Kidney (tissue), 14 donors: ENCODE data around the gene OSBPL8. TPM values are rescaled to one million over a fixed set of nuclear protein-coding genes. Genes with fewer than 3 reads are reported as not detected.
"Not testable (repeated sequence)": the region's sequence is repeated elsewhere in the genome, so short reads cannot be mapped to it uniquely, and the experiment has no call there.

ENCODE experiments used
- DNase-seq, 5 donors: peaks; one replicate each; pipeline ENCODE4 v3.0.0-alpha.2; 2013 to 2020
- FAIRE-seq: peaks from 2 replicates; lab custom pipeline; 2012; peaks lifted over from hg19 to GRCh38; lab: Jason Lieb, UNC
- H3K27ac ChIP-seq, 2 donors: one replicate each; pipeline ENCODE4 v1.7.0; 2013; ENCODE audit warnings: low read depth in 2 of 2, low read length in 2 of 2, inconsistent platforms in 1 of 2
- H3K27me3 ChIP-seq: one replicate; pipeline ENCODE4 v1.7.1; 2013; ENCODE audit warnings: low read length, inconsistent platforms; ENCODE audit not compliant: control insufficient read depth, insufficient read depth
- H3K36me3 ChIP-seq, 3 donors: one replicate each; pipeline versions ENCODE4 v1.7.0 to v1.7.1; 2013; ENCODE audit warnings: low read length in 3 of 3, control low read depth in 1 of 3, inconsistent platforms in 1 of 3; ENCODE audit not compliant: insufficient read depth in 3 of 3, control insufficient read depth in 2 of 3
- H3K4me1 ChIP-seq, 3 donors: one replicate each; pipeline versions ENCODE4 v1.7.0 to v1.7.1; 2013; ENCODE audit warnings: low read length in 3 of 3, inconsistent platforms in 1 of 3, low read depth in 1 of 3; ENCODE audit not compliant: control insufficient read depth in 2 of 3, insufficient read depth in 2 of 3
- H3K4me3 ChIP-seq, 3 donors: one replicate each; pipeline versions ENCODE4 v1.7.0 to v1.8.1; 2013; ENCODE audit warnings: low read length in 3 of 3, control low read depth in 1 of 3, inconsistent platforms in 1 of 3
- H3K9ac ChIP-seq, 3 donors: one replicate each; pipeline versions ENCODE4 v1.7.0 to v1.7.1; 2013; ENCODE audit warnings: low read length in 3 of 3, control low read depth in 1 of 3, inconsistent platforms in 1 of 3
- H3K9me3 ChIP-seq, 3 donors: one replicate each; pipeline versions ENCODE4 v1.7.0 to v1.7.1; 2013; ENCODE audit warnings: low read length in 3 of 3, control low read depth in 1 of 3, inconsistent platforms in 1 of 3; ENCODE audit not compliant: control insufficient read depth in 2 of 3, insufficient read depth in 1 of 3
- intact Hi-C: fragments of 100-400 bp; cut with DNase I; formaldehyde crosslinking; loops from one replicate; pipeline ENCODE4 v1.11.1; 2022
- polyA plus RNA-seq: library from polyadenylated mRNA; stranded (reverse); fragments of 350-450 nt; fragmentation: Illumina TruSeq; extraction: RNeasy Lipid Tissue Mini Kit (QIAGEN cat#74804); gene quantifications from one replicate; pipeline ENCODE4 v1.2.3, GENCODE V29; 2014; ENCODE audit warnings: low read depth, low replicate concordance; ENCODE audit not compliant: insufficient read depth
- total RNA-seq: library from RNA; stranded (reverse); fragmentation: NEBNext Ultra II Directional; extraction: Animal tissue kit (Norgen Biotek cat#: 25700); gene quantifications from one replicate; pipeline ENCODE4 v1.2.1, GENCODE V29; 2021
- TF ChIP-seq, protein P1 (sequence below): IDR thresholded peaks from 3 replicates; pipeline ENCODE4 v1.5.1; 2012; ENCODE audit warnings: mild to moderate bottlenecking, moderate library complexity, borderline replicate concordance; ENCODE audit not compliant: insufficient read depth; ENCODE audit errors: extremely low read depth
- donor health status: control.
- donor health status: control.
- donor health status: control.
- donor health status: control.
- donor health status: control.
- donor health status: DM: yes; HTN: yes; CAD: no.
- donor health status: Normal renal cell carcinoma (clear cell type).

Gene OSBPL8
- total and polyA plus RNA-seq, 2 donors from 2014 or later = 11.5 to 69.7 TPM

GRCh38 chr12:76504606-76505005 lies 55.0 kb downstream of the OSBPL8 start:
- no peak overlapping the region for H3K9ac ChIP-seq
- DNase-seq (no peak), FAIRE-seq (no peak)
- H3K9me3 ChIP-seq = no peaks in the 10 kb centered on the region
- intact Hi-C loops = no loop called here
- H3K4me3 ChIP-seq = no peak overlapping the region
- TF ChIP-seq, protein P1, sequence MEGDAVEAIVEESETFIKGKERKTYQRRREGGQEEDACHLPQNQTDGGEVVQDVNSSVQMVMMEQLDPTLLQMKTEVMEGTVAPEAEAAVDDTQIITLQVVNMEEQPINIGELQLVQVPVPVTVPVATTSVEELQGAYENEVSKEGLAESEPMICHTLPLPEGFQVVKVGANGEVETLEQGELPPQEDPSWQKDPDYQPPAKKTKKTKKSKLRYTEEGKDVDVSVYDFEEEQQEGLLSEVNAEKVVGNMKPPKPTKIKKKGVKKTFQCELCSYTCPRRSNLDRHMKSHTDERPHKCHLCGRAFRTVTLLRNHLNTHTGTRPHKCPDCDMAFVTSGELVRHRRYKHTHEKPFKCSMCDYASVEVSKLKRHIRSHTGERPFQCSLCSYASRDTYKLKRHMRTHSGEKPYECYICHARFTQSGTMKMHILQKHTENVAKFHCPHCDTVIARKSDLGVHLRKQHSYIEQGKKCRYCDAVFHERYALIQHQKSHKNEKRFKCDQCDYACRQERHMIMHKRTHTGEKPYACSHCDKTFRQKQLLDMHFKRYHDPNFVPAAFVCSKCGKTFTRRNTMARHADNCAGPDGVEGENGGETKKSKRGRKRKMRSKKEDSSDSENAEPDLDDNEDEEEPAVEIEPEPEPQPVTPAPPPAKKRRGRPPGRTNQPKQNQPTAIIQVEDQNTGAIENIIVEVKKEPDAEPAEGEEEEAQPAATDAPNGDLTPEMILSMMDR = no peak
- no peak overlapping the region for H3K27ac ChIP-seq
- no peaks in the 10 kb centered on the region for H3K27me3 ChIP-seq
- no peaks in the 10 kb centered on the region for H3K4me1 ChIP-seq
- H3K36me3 ChIP-seq = no peaks in the 10 kb centered on the region

- Histone ChIP-seq H3K4me1 (no peaks in the 10 kb centered on the region), H3K36me3 (no peaks in the 10 kb centered on the region), H3K9me3 (no peaks in the 10 kb centered on the region), H3K9ac (no peak overlapping the region), H3K27ac (no peak overlapping the region), H3K4me3 (no peak overlapping the region), H3K27me3 (no peaks in the 10 kb centered on the region)
- DNase-seq (no peak), FAIRE-seq (no peak)
- TF ChIP-seq, protein P1 = no peak
- intact Hi-C loops = no loop called here
These were observed 55.6 kb downstream of the OSBPL8 start for GRCh38 chr12:76503957-76504356.

- Histone ChIP-seq H3K27me3 (no peaks in the 10 kb centered on the region), H3K27ac (no peak overlapping the region), H3K36me3 (no peaks in the 10 kb centered on the region), H3K9ac (no peak overlapping the region), H3K9me3 (no peaks in the 10 kb centered on the region), H3K4me3 (no peak overlapping the region), H3K4me1 (no peaks in the 10 kb centered on the region)
- intact Hi-C loops = no loop called here
- DNase-seq = no peak
- TF ChIP-seq, protein P1 = no peak
- no peak for FAIRE-seq
These were observed 58.2 kb downstream of the OSBPL8 start for GRCh38 chr12:76501390-76501789.

DNA sequence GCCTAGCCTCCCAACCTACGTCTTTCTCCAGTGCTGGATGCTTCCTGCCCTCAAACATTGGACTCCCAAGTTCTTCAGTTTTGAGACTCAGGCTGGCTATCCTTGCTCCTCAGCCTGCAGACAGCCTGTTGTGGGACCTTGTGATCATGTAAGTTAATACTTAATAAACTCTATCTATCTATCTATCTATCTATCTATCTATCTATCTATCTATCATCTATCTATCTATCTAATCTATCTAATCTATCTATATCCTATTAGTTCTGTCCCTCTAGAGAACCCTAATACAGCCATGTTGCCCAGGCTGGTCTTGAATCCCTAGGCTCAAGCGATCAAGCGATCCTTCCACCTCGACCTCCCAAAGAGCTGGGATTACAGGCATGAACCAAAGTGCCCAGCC lies 60.4 kb downstream of the OSBPL8 start:
- FAIRE-seq, H3K27ac ChIP-seq, H3K9me3 ChIP-seq, H3K4me1 ChIP-seq, DNase-seq, H3K9ac ChIP-seq, intact Hi-C loops, H3K27me3 ChIP-seq, H3K36me3 ChIP-seq, H3K4me3 ChIP-seq: not testable (repeated sequence)
